AG04450 (cell line): ENCODE measurements around the gene USP10. TPM values are rescaled to one million over a fixed set of nuclear protein-coding genes. Genes with fewer than 3 reads are reported as not detected.

Source experiments
- CTCF ChIA-PET: fragments of 300-600, 350-600 bp; formaldehyde crosslinking; extraction: SDS; loops from one replicate; lab custom pipeline; 2022; ENCODE audit warnings: antibody characterized with exemption, inconsistent platforms; lab: Charles Lee
- POLR2A ChIA-PET: fragments of 350-600 bp; formaldehyde crosslinking; extraction: SDS; loops from one replicate; lab custom pipeline; 2021; ENCODE audit warnings: antibody characterized with exemption, inconsistent platforms; lab: Yijun Ruan, JAX
- DNase-seq: peaks from one replicate; pipeline ENCODE4 v3.0.0-alpha.2; 2011; ENCODE audit warnings: low read depth, low spot score
- H3K27ac ChIP-seq: one replicate; pipeline ENCODE4 v1.5.1; 2012; ENCODE audit warnings: low read depth, low read length, control low read depth
- H3K27me3 ChIP-seq: one replicate; pipeline ENCODE4 v1.6.0; 2012; ENCODE audit warnings: low read length; ENCODE audit not compliant: control insufficient read depth, insufficient read depth
- H3K4me3 ChIP-seq: 2 replicates; pipeline ENCODE4 v1.5.1; 2011; ENCODE audit warnings: mild to moderate bottlenecking, low read depth, low read length, control low read depth
- H3K9me3 ChIP-seq: 2 replicates; pipeline ENCODE4 v1.5.1; 2012; ENCODE audit warnings: low read length; ENCODE audit not compliant: control insufficient read depth, insufficient read depth
- CTCF ChIP-seq: IDR thresholded peaks from 2 replicates; pipeline ENCODE4 v1.5.1; 2011; ENCODE audit warnings: low read depth, low read length, control low read depth, inconsistent platforms
- polyA plus RNA-seq: library from polyadenylated mRNA; depleted of rRNA; stranded (reverse); fragments of >200 nt; gene quantifications from 2 replicates; pipeline ENCODE4 v1.2.3, GENCODE V29; 2011

USP10 gene
- polyA plus RNA-seq, 1 experiment = 54.9 TPM

- H3K9me3 ChIP-seq = no peaks in the 10 kb centered on the region
- DNase-seq = no peak
- no peak overlapping the region for H3K27ac ChIP-seq
- no peak overlapping the region for H3K4me3 ChIP-seq
- no peak for TF ChIP-seq CTCF
- ChIA-PET POLR2A (interaction anchor here (0.7 kb wide), 1 partner anchor 53 kb away, joined by 3 read pairs; no protein-coding TSS in a partner anchor), CTCF (interaction anchor here (0.5 to 5.9 kb wide), 34 partner anchors 8 to 612 kb away, joined by 3 to 72 read pairs (median 9); partner anchors contain the start of gene KLHL36)
- no peaks in the 10 kb centered on the region for H3K27me3 ChIP-seq
Observed at GRCh38 chr16:84725481-84726078, 25.8 kb downstream of the USP10 start.

- H3K27ac ChIP-seq = peak overlapping the region; percentile 62
- peak overlapping the region; percentile 0; the same call in 1 of the 2 replicates for H3K4me3 ChIP-seq
- peak; percentile 93 for TF ChIP-seq CTCF
- CTCF ChIA-PET = interaction anchor here (0.6 to 5.9 kb wide), 36 partner anchors 9 to 245 kb away, joined by 3 to 72 read pairs (median 8); no protein-coding TSS in a partner anchor
- POLR2A ChIA-PET = interaction anchor here (0.7 kb wide), 1 partner anchor 54 kb away, joined by 3 read pairs; no protein-coding TSS in a partner anchor
- no peaks in the 10 kb centered on the region for H3K9me3 ChIP-seq
- no peaks in the 10 kb centered on the region for H3K27me3 ChIP-seq
- DNase-seq = peak; percentile 66
Observed at GRCh38 chr16:84726079-84726668, 26.4 kb downstream of the USP10 start.

GRCh38 chr16:84726669-84727467 is 27.1 kb downstream of the USP10 start:
- peak overlapping the region; percentile 62 for H3K27ac ChIP-seq
- ChIA-PET POLR2A (no interaction called here), CTCF (interaction anchor here (0.6 to 5.9 kb wide), 30 partner anchors 9 to 244 kb away, joined by 3 to 72 read pairs (median 10); no protein-coding TSS in a partner anchor)
- DNase-seq = no peak
- no peaks in the 10 kb centered on the region for H3K9me3 ChIP-seq
- H3K4me3 ChIP-seq = no peak overlapping the region
- TF ChIP-seq CTCF = no peak
- no peaks in the 10 kb centered on the region for H3K27me3 ChIP-seq

- DNase-seq = no peak
- no peak overlapping the region for H3K27ac ChIP-seq
- TF ChIP-seq CTCF = no peak
Observed at GRCh38 chr16:84728853-84729424, 29.1 kb downstream of the USP10 start.

More at GRCh38 chr16:84728853-84729424, 29.1 kb downstream of the USP10 start:
- no peaks in the 10 kb centered on the region for H3K9me3 ChIP-seq
- POLR2A ChIA-PET = no interaction called here
- no peaks in the 10 kb centered on the region for H3K27me3 ChIP-seq
- H3K4me3 ChIP-seq = no peak overlapping the region
- CTCF ChIA-PET = interaction anchor here (0.8 to 2.3 kb wide), 6 partner anchors 10 to 242 kb away, joined by 3 to 23 read pairs (median 8); no protein-coding TSS in a partner anchor
